Gastrocnemius medialis (tissue), 4 donors: ENCODE results near the gene SCAMP3.

ENCODE experiments used
- CTCF ChIP-seq, 5 experiments: fragments of 450-650 bp in 3 of 5; fragments of 200-600 bp in 2 of 5; sonication (generic) in 2 of 5; IDR thresholded peaks in 4 of 5; conservative IDR thresholded peaks in 1 of 5; 1 replicate in 4 of 5; 2 replicates in 1 of 5; pipeline ENCODE4 v1.5.1; 2016 to 2019; ENCODE audit warnings: antibody characterized with exemption in 5 of 5, mild to moderate bottlenecking in 3 of 5, moderate library complexity in 3 of 5
- POLR2A ChIP-seq, 2 donors: fragments of 450-650 bp; IDR thresholded peaks; one replicate each; pipeline ENCODE4 v1.6.1; 2017; ENCODE audit warnings: antibody characterized with exemption in 2 of 2, mild to moderate bottlenecking in 2 of 2, moderate library complexity in 2 of 2

DNA sequence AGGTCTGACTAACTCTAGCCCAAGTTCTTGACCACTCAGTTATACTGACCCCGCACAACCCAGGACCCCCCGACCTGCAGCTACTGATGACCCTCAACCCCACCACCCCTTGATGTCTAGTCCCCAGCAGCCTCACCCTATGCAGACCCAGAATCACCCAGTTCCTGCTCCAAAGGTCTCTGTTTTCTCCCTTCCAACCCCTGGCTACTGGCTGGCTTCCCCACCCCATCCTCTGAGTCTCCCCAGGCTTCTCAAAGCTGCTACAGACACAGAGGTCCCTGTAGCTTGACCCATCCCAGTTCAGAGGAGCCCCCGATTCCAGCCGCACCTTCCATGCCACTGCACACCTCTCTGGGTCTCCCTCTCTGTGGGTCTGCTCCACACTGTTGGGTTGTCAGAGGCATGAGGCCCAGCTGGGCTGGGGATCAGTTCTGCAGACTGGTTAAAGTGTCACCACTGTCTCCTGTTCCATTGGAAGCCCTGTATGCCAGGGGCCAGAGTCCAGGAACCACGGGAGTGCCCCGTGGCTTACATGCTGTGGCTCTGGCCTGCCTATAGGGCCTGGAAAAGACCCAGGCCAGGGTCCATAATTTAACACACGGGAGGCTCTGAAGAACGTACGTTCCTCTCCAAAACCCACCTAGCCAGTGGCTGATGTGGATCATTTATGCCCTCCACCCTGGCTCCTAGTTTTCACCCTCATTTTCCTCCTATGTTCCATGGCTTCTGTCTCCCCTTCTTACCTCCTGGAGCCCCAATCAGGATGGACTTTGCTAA is 38.6 kb upstream of the SCAMP3 start:
- TF ChIP-seq CTCF (IDR thresholded peaks at IDR 0.05 in 4 of 5, conservative IDR thresholded peaks at IDR 0.05 in 1 of 5), result no peak
- no peak for TF ChIP-seq POLR2A (IDR thresholded peaks at IDR 0.05)
